IPS-20b (cell line): ENCODE results near the gene NEK4.
"Not testable (repeated sequence)": the region's sequence is repeated elsewhere in the genome, so short reads cannot be mapped to it uniquely, and the experiment has no call there.

Experiments used
- H3K27ac ChIP-seq: one replicate; pipeline ENCODE4 v1.5.1; 2013; ENCODE audit warnings: low read length
- H3K27me3 ChIP-seq: 2 replicates; pipeline ENCODE4 v1.6.1; 2013; ENCODE audit warnings: mild to moderate bottlenecking, low read length, inconsistent platforms; ENCODE audit not compliant: insufficient read depth
- H3K36me3 ChIP-seq: 2 replicates; pipeline ENCODE4 v1.6.1; 2013; ENCODE audit warnings: low read depth, mild to moderate bottlenecking, inconsistent platforms, low read length, moderate library complexity; ENCODE audit not compliant: insufficient read depth
- H3K4me1 ChIP-seq: 2 replicates; pipeline ENCODE4 v1.6.1; 2013; ENCODE audit warnings: mild to moderate bottlenecking, control low read depth, inconsistent platforms, low read length, moderate library complexity; ENCODE audit not compliant: insufficient read depth
- H3K4me3 ChIP-seq: 2 replicates; pipeline ENCODE4 v1.5.1; 2013; ENCODE audit warnings: mild to moderate bottlenecking, low read length, inconsistent platforms
- H3K9ac ChIP-seq: 2 replicates; pipeline ENCODE4 v1.6.1; 2013; ENCODE audit warnings: low read depth, mild to moderate bottlenecking, inconsistent platforms, low read length, moderate library complexity
- H3K9me3 ChIP-seq: 2 replicates; pipeline ENCODE4 v1.6.1; 2013; ENCODE audit warnings: mild to moderate bottlenecking, low read depth, low read length, inconsistent platforms; ENCODE audit not compliant: insufficient read depth

The NEK4 gene

GRCh38 chr3:52684184-52684583 is 86.6 kb downstream of the NEK4 start:
- peak overlapping the region; percentile 89; the same call in 1 of the 2 replicates for H3K9ac ChIP-seq
- no peaks in the 10 kb centered on the region for H3K27me3 ChIP-seq
- H3K4me1 ChIP-seq: peaks cover 9% of the 10 kb centered on the region
- H3K9me3 ChIP-seq: no peaks in the 10 kb centered on the region
- peak overlapping the region; percentile 93 for H3K4me3 ChIP-seq
- peaks cover 52% of the 10 kb centered on the region for H3K36me3 ChIP-seq
- no peak overlapping the region for H3K27ac ChIP-seq

DNA sequence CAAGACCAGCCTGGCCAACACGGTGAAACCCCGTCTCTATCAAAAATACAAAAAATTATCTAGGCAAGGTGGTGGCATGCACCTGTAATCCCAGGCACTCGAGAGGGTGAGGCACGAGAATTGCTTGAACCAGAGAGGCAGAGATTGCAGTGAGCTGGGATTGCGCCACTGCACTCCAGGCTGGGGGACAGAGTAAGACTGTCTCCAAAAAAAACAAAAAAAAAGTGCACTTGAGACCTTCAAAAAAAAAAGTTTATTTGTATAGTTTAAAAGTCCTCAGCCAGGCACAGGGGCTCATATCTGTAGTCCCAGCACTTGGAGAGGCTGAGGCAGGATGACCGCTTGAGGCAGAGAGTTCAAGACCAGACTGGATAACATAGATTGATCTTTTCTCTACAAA is 87.1 kb downstream of the NEK4 start:
- H3K9me3 ChIP-seq: no peaks in the 10 kb centered on the region
- H3K4me1 ChIP-seq: peaks cover 9% of the 10 kb centered on the region; the same call in 1 of the 2 replicates
- H3K27ac ChIP-seq: no peak overlapping the region
- no peak overlapping the region for H3K4me3 ChIP-seq
- H3K27me3 ChIP-seq: no peaks in the 10 kb centered on the region
- no peak overlapping the region for H3K9ac ChIP-seq
- H3K36me3 ChIP-seq: peaks cover 52% of the 10 kb centered on the region

DNA sequence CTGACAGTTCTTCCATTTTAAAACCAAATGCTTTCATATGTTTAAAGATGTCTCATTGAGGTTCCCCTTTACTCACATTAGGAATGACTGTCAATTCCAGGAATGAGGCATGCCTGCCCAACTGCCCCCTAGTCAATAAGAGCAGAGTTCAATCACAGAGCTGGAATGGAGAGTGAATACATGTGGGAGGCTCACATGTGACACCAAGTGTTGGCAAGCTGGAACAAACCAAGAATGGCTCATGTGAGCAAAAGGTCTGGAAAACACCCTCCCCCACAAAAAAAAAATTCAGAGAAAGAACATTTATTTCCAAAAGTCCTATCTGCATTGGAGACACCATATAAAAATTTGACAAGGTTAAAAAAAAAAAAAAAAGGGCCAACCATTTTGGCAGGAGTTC is 88.7 kb downstream of the NEK4 start:
- no peaks in the 10 kb centered on the region for H3K9me3 ChIP-seq
- no peaks in the 10 kb centered on the region for H3K27me3 ChIP-seq
- H3K9ac ChIP-seq: no peak overlapping the region
- H3K36me3 ChIP-seq: peaks cover 50% of the 10 kb centered on the region
- no peak overlapping the region for H3K27ac ChIP-seq
- peaks cover 5% of the 10 kb centered on the region; the same call in 1 of the 2 replicates for H3K4me1 ChIP-seq
- H3K4me3 ChIP-seq: no peak overlapping the region

GRCh38 chr3:52681596-52681995 is 89.1 kb downstream of the NEK4 start:
- Histone ChIP-seq H3K27ac (no peak overlapping the region), H3K36me3 (peaks cover 50% of the 10 kb centered on the region), H3K9ac (no peak overlapping the region), H3K27me3 (no peaks in the 10 kb centered on the region), H3K9me3 (no peaks in the 10 kb centered on the region), H3K4me1 (peaks cover 3% of the 10 kb centered on the region; the same call in 1 of the 2 replicates), H3K4me3 (no peak overlapping the region)

- peaks cover 3% of the 10 kb centered on the region; the same call in 1 of the 2 replicates for H3K4me1 ChIP-seq
- H3K36me3 ChIP-seq: peaks cover 61% of the 10 kb centered on the region
- H3K27me3 ChIP-seq: no peaks in the 10 kb centered on the region
- H3K4me3 ChIP-seq: no peak overlapping the region
- H3K9ac ChIP-seq: no peak overlapping the region
- H3K9me3 ChIP-seq: no peaks in the 10 kb centered on the region
- no peak overlapping the region for H3K27ac ChIP-seq
Observed at GRCh38 chr3:52679811-52680210, 90.9 kb downstream of the NEK4 start.

GRCh38 chr3:52679199-52679538 is 91.6 kb downstream of the NEK4 start:
- Histone ChIP-seq H3K27ac (no peak overlapping the region), H3K4me1 (no peaks in the 10 kb centered on the region), H3K4me3 (no peak overlapping the region), H3K9me3 (no peaks in the 10 kb centered on the region), H3K36me3 (peaks cover 63% of the 10 kb centered on the region), H3K27me3 (no peaks in the 10 kb centered on the region), H3K9ac (no peak overlapping the region)

- no peak overlapping the region for H3K9ac ChIP-seq
- H3K27ac ChIP-seq: no peak overlapping the region
- peaks cover 65% of the 10 kb centered on the region for H3K36me3 ChIP-seq
- no peaks in the 10 kb centered on the region for H3K27me3 ChIP-seq
- H3K9me3 ChIP-seq: no peaks in the 10 kb centered on the region
- no peaks in the 10 kb centered on the region for H3K4me1 ChIP-seq
- no peak overlapping the region for H3K4me3 ChIP-seq
Observed at GRCh38 chr3:52678265-52679198, 92.2 kb downstream of the NEK4 start.

DNA sequence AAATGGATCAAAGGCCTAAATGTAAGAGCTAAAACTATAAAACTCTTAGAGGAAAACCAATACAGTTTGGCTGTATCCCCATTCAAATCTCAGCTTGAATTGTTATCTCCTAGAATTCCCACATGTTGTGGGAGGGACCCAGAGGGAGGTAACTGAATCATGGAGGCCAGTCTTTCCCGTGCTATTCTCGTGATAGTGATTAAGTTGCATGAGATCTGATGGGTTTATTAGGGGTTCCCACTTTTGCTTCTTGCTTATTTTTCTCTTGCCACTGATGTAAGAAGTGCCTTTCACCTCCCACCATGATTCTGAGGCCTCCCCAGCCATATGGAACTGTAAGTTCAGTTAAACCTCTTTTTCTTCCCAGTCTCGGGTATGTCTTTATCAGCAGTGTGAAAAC is 94.5 kb downstream of the NEK4 start:
- H3K27me3 ChIP-seq, H3K4me3 ChIP-seq, H3K9ac ChIP-seq, H3K4me1 ChIP-seq, H3K27ac ChIP-seq, H3K9me3 ChIP-seq: not testable (repeated sequence)
- peaks cover 79% of the 10 kb centered on the region for H3K36me3 ChIP-seq

GRCh38 chr3:52671676-52672075 is 99.1 kb downstream of the NEK4 start:
- Histone ChIP-seq H3K9ac (no peak overlapping the region), H3K27ac (no peak overlapping the region), H3K4me1 (0 out of 2 replicates have a peak, but pooled peaks cover 3% of the 10 kb centered on the region), H3K27me3 (no peaks in the 10 kb centered on the region), H3K36me3 (peaks cover 73% of the 10 kb centered on the region), H3K4me3 (no peak overlapping the region), H3K9me3 (no peaks in the 10 kb centered on the region)

GRCh38 chr3:52670621-52671521 is 99.9 kb downstream of the NEK4 start:
- Histone ChIP-seq H3K36me3 (peaks cover 74% of the 10 kb centered on the region), H3K27me3 (no peaks in the 10 kb centered on the region), H3K9me3 (no peaks in the 10 kb centered on the region), H3K27ac (no peak overlapping the region), H3K4me1 (0 out of 2 replicates have a peak, but pooled peaks cover 3% of the 10 kb centered on the region), H3K4me3 (no peak overlapping the region), H3K9ac (no peak overlapping the region)

DNA sequence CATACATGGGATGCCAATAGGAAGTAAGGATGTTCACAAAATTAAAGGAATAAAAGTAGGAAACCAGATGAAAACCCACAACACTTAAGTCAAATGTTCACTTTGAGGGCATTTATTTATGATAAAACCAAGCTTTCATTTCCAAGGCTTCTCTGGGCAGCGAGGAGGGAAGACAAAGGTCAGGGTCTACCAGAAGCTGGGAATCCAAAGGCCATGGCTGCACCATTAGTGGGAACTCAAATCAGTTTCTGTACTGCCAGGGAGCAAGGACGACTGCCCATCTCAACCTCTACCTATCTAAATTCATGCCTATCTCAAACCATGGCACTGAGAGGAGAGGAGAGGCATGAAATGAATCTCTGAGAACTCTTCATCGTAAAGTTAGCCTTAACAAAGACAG is 107.6 kb downstream of the NEK4 start:
- no peak overlapping the region for H3K4me3 ChIP-seq
- no peaks in the 10 kb centered on the region for H3K4me1 ChIP-seq
- peaks cover 67% of the 10 kb centered on the region for H3K36me3 ChIP-seq
- no peaks in the 10 kb centered on the region for H3K9me3 ChIP-seq
- H3K27ac ChIP-seq: no peak overlapping the region
- H3K9ac ChIP-seq: no peak overlapping the region
- no peaks in the 10 kb centered on the region for H3K27me3 ChIP-seq
